Peyer's patch (tissue), 4 donors: Measurements from ENCODE around the gene IFNL1.
"Not testable (repeated sequence)": the region's sequence is repeated elsewhere in the genome, so short reads cannot be mapped to it uniquely, and the experiment has no call there.

Experiments used
- POLR2A ChIP-seq, 2 donors: fragments of 450-650 bp; IDR thresholded peaks; one replicate each; pipeline ENCODE4 v1.5.1; 2017; ENCODE audit warnings: antibody characterized with exemption in 2 of 2, mild to moderate bottlenecking in 2 of 2, moderate library complexity in 2 of 2
- TF ChIP-seq, protein P1 (sequence below), 6 experiments: fragments of 450-650 bp in 4 of 6; fragments of 200-600 bp in 2 of 6; sonication (generic) in 1 of 6; IDR thresholded peaks; one replicate each; pipeline ENCODE4 v1.5.1; 2017 to 2019; ENCODE audit warnings: antibody characterized with exemption in 6 of 6, mild to moderate bottlenecking in 3 of 6, moderate library complexity in 1 of 6

DNA sequence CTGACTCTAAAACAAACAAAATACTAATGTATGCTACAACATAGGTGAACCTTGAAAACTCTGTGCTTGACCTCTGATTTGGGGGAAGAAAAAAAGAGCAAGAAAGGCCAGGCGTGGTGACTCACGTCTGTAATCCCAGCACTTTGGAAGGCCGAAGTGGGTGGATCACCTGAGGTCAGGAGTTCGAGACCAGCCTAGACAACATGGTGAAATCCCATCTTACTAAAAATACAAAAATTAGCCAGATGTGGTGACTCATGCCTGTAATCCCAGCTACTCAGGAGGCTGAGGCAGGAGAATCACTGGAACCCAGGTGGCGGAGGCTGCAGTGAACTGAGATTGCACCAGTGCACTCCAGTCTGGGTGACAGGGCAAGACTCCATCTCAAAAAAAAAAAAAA, 22.3 kb upstream of the IFNL1 start:
- not testable (repeated sequence) for TF ChIP-seq POLR2A (IDR thresholded peaks at IDR 0.05)
- TF ChIP-seq, protein P1, sequence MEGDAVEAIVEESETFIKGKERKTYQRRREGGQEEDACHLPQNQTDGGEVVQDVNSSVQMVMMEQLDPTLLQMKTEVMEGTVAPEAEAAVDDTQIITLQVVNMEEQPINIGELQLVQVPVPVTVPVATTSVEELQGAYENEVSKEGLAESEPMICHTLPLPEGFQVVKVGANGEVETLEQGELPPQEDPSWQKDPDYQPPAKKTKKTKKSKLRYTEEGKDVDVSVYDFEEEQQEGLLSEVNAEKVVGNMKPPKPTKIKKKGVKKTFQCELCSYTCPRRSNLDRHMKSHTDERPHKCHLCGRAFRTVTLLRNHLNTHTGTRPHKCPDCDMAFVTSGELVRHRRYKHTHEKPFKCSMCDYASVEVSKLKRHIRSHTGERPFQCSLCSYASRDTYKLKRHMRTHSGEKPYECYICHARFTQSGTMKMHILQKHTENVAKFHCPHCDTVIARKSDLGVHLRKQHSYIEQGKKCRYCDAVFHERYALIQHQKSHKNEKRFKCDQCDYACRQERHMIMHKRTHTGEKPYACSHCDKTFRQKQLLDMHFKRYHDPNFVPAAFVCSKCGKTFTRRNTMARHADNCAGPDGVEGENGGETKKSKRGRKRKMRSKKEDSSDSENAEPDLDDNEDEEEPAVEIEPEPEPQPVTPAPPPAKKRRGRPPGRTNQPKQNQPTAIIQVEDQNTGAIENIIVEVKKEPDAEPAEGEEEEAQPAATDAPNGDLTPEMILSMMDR (IDR thresholded peaks at IDR 0.05), result not testable (repeated sequence)
